Esophagus squamous epithelium (tissue), 5 donors: ENCODE measurements around the gene PODXL. TPM values are rescaled to one million over a fixed set of nuclear protein-coding genes. Genes with fewer than 3 reads are reported as not detected.

Source experiments
- DNase-seq: peaks from one replicate; lab custom pipeline; 2025; lab: John Stamatoyannopoulos, UW
- H3K27ac ChIP-seq, 4 donors: fragments of 200-600 bp; sonication (generic); one replicate each; pipeline ENCODE4 v1.5.1; 2016 to 2019; ENCODE audit warnings: mild to moderate bottlenecking in 1 of 4
- H3K27me3 ChIP-seq, 4 donors: fragments of 200-600 bp; sonication (generic); 1 replicate in 3 of 4; 2 replicates in 1 of 4; pipeline versions ENCODE4 v1.5.1 to v1.6.0; 2017 to 2021; ENCODE audit warnings: antibody characterized with exemption in 1 of 4
- H3K36me3 ChIP-seq, 3 donors: fragments of 200-600 bp; sonication (generic); one replicate each; pipeline ENCODE4 v1.5.1; 2016 to 2019
- H3K4me1 ChIP-seq, 3 donors: fragments of 200-600 bp; sonication (generic); one replicate each; pipeline ENCODE4 v1.5.1; 2017 to 2019
- H3K4me3 ChIP-seq, 4 donors: fragments of 200-600 bp; sonication (generic); 1 replicate in 3 of 4; 2 replicates in 1 of 4; pipeline ENCODE4 v1.5.1; 2016 to 2019; ENCODE audit warnings: mild to moderate bottlenecking in 2 of 4, moderate library complexity in 1 of 4
- H3K9me3 ChIP-seq, 3 donors: fragments of 200-600 bp; sonication (generic); one replicate each; pipeline ENCODE4 v1.5.1; 2016 to 2019
- POLR2A ChIP-seq, 4 donors: fragments of 450-650 bp; IDR thresholded peaks; one replicate each; pipeline ENCODE4 v1.6.1; 2017; ENCODE audit warnings: antibody characterized with exemption in 4 of 4, mild to moderate bottlenecking in 4 of 4, moderate library complexity in 3 of 4
- WGBS, 2 donors: methylation state at CpG; one replicate each; pipeline ENCODE4 v1.1.5; 2018; 5-methylcytosine and 5-hydroxymethylcytosine counted together
- intact Hi-C: fragments of 100-400 bp; cut with DNase I; formaldehyde crosslinking; loops from one replicate; pipeline ENCODE4 v1.15.0; 2022
- total RNA-seq, 4 donors: library from RNA; depleted of rRNA; stranded (reverse); fragments of >200 nt; gene quantifications; one replicate each; pipeline ENCODE4 v1.1.0, GENCODE V29; 2016
- TF ChIP-seq, protein P1 (sequence below), 6 experiments: fragments of 450-650 bp in 4 of 6; fragments of 200-600 bp in 2 of 6; sonication (generic) in 2 of 6; IDR thresholded peaks; one replicate each; pipeline ENCODE4 v1.5.1; 2016 to 2019; ENCODE audit warnings: antibody characterized with exemption in 6 of 6, mild to moderate bottlenecking in 4 of 6, moderate library complexity in 4 of 6
- donor health status: DM: yes; HTN: yes; CAD: no.

Gene PODXL
- total RNA-seq, 4 donors from 2014 or later, result 5.0 to 22.3 (median 7.6) TPM

DNA sequence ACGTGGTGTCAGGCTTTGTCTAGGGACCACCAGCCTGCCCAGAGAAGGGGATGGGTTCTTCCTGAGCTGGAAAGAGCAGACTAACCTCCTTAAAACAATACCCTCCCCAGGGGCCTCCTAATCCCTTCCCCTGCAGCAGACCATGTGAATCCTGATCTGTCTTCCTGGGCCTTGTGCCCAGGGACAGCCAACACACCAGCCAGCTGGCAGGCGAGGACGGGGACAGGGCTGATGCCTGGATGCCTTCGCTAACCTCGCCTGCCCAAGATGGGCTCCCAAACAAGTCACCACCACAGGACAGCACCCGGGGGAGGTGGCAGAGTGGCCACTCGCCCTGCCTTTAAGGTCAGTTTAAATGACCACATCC lies 17.6 kb downstream of the PODXL start:
- peaks cover 0 to 27% (median 8%) of the 10 kb centered on the region in 3 donors for H3K4me1 ChIP-seq
- intact Hi-C loops, result no loop called here
- no peak overlapping the region for H3K4me3 ChIP-seq
- no peaks in the 10 kb centered on the region for H3K9me3 ChIP-seq
- H3K27ac ChIP-seq, result peak overlapping the region in 3 of 4 donors; percentile 42 to 64 (median 55)
- no peaks in the 10 kb centered on the region for H3K36me3 ChIP-seq
- no peak for TF ChIP-seq POLR2A (IDR thresholded peaks at IDR 0.05)
- H3K27me3 ChIP-seq, result no peaks in the 10 kb centered on the region
- DNase-seq, result no peak
- WGBS, 2 donors, result 50 to 94% methylated on average over 1 to 2 of the region's 7 CpGs

- WGBS, 2 donors, result 71% methylated on average over 7 of the region's 13 CpGs; no CpG with 5 or more reads in 1 of the 2 donors
- no peak for TF ChIP-seq POLR2A (IDR thresholded peaks at IDR 0.05)
- Histone ChIP-seq H3K27me3 (no peaks in the 10 kb centered on the region), H3K4me3 (no peak overlapping the region), H3K4me1 (peaks cover 0 to 26% (median 8%) of the 10 kb centered on the region in 3 donors), H3K36me3 (no peaks in the 10 kb centered on the region), H3K27ac (peak overlapping the region in 3 of 4 donors; percentile 42 to 69 (median 55)), H3K9me3 (no peaks in the 10 kb centered on the region)
- intact Hi-C loops, result no loop called here
- no peak for DNase-seq
These were observed 18.2 kb downstream of the PODXL start for GRCh38 chr7:131538071-131538812.

- WGBS, 2 donors, result 68 to 77% methylated on average over 6 to 12 of the region's 12 CpGs
- no peak overlapping the region for H3K4me3 ChIP-seq
- no peaks in the 10 kb centered on the region for H3K9me3 ChIP-seq
- peaks cover 0 to 26% (median 8%) of the 10 kb centered on the region in 3 donors for H3K4me1 ChIP-seq
- no peaks in the 10 kb centered on the region for H3K36me3 ChIP-seq
- H3K27ac ChIP-seq, result peak overlapping the region in 2 of 4 donors; percentile 42 to 69
- intact Hi-C loops, result no loop called here
- no peak for DNase-seq
- no peak for TF ChIP-seq POLR2A (IDR thresholded peaks at IDR 0.05)
- TF ChIP-seq, protein P1, sequence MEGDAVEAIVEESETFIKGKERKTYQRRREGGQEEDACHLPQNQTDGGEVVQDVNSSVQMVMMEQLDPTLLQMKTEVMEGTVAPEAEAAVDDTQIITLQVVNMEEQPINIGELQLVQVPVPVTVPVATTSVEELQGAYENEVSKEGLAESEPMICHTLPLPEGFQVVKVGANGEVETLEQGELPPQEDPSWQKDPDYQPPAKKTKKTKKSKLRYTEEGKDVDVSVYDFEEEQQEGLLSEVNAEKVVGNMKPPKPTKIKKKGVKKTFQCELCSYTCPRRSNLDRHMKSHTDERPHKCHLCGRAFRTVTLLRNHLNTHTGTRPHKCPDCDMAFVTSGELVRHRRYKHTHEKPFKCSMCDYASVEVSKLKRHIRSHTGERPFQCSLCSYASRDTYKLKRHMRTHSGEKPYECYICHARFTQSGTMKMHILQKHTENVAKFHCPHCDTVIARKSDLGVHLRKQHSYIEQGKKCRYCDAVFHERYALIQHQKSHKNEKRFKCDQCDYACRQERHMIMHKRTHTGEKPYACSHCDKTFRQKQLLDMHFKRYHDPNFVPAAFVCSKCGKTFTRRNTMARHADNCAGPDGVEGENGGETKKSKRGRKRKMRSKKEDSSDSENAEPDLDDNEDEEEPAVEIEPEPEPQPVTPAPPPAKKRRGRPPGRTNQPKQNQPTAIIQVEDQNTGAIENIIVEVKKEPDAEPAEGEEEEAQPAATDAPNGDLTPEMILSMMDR (IDR thresholded peaks at IDR 0.05), result no peak
- no peaks in the 10 kb centered on the region for H3K27me3 ChIP-seq
These were observed 18.9 kb downstream of the PODXL start for GRCh38 chr7:131537571-131537978.

DNA sequence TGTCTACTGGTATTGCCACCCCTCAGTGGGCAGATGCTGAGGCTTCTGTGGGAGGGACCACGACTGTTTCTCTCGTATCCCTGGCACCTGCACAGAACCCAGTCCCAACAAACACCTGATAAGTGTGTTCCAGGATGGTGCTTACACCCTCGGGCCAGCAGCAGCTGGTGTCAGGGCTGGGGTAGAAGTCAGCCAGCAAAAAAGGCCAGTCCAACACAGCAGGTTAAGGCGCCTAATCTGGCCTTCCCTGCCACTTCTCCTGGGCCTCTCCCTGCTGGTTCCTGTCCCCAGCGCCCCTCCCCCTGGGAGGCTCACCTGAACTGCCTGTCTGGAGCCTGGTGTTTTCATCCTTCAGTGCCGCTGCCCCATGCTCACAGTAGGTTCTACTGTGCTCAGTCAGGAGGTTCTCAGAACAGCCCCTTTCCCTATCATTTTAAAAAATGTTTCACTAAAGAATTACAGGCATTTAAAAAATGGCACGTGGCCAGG lies 20.0 kb downstream of the PODXL start:
- Histone ChIP-seq H3K27ac (no peak overlapping the region), H3K27me3 (no peaks in the 10 kb centered on the region), H3K36me3 (no peaks in the 10 kb centered on the region), H3K4me3 (no peak overlapping the region), H3K4me1 (peaks cover 0 to 26% (median 8%) of the 10 kb centered on the region in 3 donors), H3K9me3 (no peaks in the 10 kb centered on the region)
- intact Hi-C loops, result no loop called here
- TF ChIP-seq, protein P1 (IDR thresholded peaks at IDR 0.05), result no peak
- TF ChIP-seq POLR2A (IDR thresholded peaks at IDR 0.05), result no peak
- WGBS, 2 donors, result 90% methylated on average over 2 to 4 of the region's 7 CpGs
- no peak for DNase-seq

DNA sequence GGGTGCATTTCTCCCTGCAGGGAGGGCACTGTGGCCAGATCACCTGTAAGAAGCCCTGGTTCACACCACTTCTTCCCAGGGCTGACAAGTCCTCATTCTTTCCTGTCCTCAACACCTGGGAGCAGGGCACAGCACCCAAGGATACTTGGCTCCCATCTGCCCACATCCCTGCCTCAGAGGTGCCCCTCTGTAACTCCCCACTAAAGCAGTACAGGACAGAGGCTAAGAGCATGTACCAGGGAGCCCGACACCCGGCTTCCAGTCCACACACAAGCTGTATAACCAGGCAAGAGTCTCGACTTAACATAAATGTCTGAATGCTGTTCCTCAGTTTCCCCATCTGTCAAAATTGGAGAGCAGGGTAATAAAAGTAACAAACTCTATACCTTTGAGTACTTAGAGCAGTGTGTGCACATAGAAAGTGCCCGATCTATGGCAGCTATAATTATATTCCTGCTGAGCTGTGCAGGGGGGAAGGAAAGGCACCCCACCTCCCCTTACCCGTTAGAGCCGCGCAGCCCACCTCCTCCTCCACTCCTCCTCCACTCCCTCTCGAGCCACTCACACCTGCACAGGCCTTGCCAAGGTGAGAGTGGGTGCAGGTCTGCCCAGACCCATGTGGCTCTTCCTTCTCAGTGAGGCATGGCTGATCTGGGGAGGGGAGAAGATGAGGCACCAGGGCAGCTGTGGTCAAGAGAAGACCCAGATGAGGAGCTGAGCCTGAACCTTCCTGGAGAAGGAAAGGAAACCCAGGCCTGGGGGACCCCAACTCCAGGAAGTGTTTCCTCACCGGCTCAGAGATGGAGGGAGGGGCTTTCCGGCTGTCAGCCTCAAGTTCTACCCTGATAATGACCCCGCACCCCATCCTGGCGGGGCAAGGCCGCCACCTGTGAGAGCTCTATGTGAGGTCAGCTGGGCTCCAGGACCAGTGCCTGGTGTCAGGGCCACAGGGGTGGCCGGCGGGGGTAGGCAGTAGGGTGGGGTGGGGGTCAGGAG lies 22.6 kb downstream of the PODXL start:
- DNase-seq, result no peak
- H3K4me3 ChIP-seq, result no peak overlapping the region
- TF ChIP-seq, protein P1 (IDR thresholded peaks at IDR 0.05), result no peak
- no peak for TF ChIP-seq POLR2A (IDR thresholded peaks at IDR 0.05)
- H3K9me3 ChIP-seq, result no peaks in the 10 kb centered on the region
- H3K4me1 ChIP-seq, result peaks cover 0 to 8% (median 1%) of the 10 kb centered on the region in 3 donors
- WGBS, 2 donors, result 74 to 79% methylated on average over 4 to 6 of the region's 15 CpGs
- H3K27me3 ChIP-seq, result no peaks in the 10 kb centered on the region
- intact Hi-C loops, result no loop called here
- no peaks in the 10 kb centered on the region for H3K36me3 ChIP-seq
- H3K27ac ChIP-seq, result peak overlapping the region in 2 of 4 donors; percentile 34 to 72
